Colonic mucosa (tissue), 4 donors: ENCODE measurements around the gene HAGH. TPM values are rescaled to one million over a fixed set of nuclear protein-coding genes. Genes with fewer than 3 reads are reported as not detected.
"Not testable (repeated sequence)": the region's sequence is repeated elsewhere in the genome, so short reads cannot be mapped to it uniquely, and the experiment has no call there.

Source experiments
- DNase-seq: peaks from one replicate; pipeline ENCODE4 v3.0.0-alpha.2; 2020
- H3K27ac ChIP-seq: fragments of 200-600 bp; one replicate; pipeline ENCODE4 v1.8.0; 2021
- H3K27me3 ChIP-seq: fragments of 200-600 bp; one replicate; pipeline ENCODE4 v1.8.0; 2021
- H3K36me3 ChIP-seq: fragments of 200-600 bp; one replicate; pipeline ENCODE4 v1.8.0; 2021
- H3K4me1 ChIP-seq: fragments of 200-600 bp; one replicate; pipeline ENCODE4 v1.8.0; 2021; ENCODE audit warnings: mild to moderate bottlenecking
- H3K4me3 ChIP-seq: fragments of 200-600 bp; one replicate; pipeline ENCODE4 v1.8.0; 2021
- H3K9ac ChIP-seq, 2 donors: one replicate each; pipeline ENCODE4 v1.7.0; 2013; ENCODE audit warnings: control low read depth in 2 of 2, low read depth in 2 of 2, low read length in 2 of 2
- H3K9me3 ChIP-seq: fragments of 200-600 bp; one replicate; pipeline ENCODE4 v1.8.0; 2021
- CTCF ChIP-seq: fragments of 200-600 bp; IDR thresholded peaks from one replicate; pipeline ENCODE4 v1.8.0; 2022; ENCODE audit warnings: antibody characterized with exemption, mild to moderate bottlenecking
- intact Hi-C: fragments of 100-400 bp; cut with DNase I; formaldehyde crosslinking; loops from one replicate; pipeline ENCODE4 v1.14.1; 2022
- total RNA-seq, 2 donors: library from RNA; stranded (reverse); fragmentation: NEBNext Ultra II Directional in 1 of 2; extraction: Animal tissue kit (Norgen Biotek cat#: 25700) in 1 of 2; gene quantifications; one replicate each; pipeline ENCODE4 v1.2.1, GENCODE V29; 2021
- donor health status: healthy.
- donor health status: DM: no; HTN: no; CAD: no.
- donor health status: DM: no; HTN: no; CAD: no.

Gene HAGH
- total RNA-seq, 2 donors from 2014 or later = 61.9 to 64.7 TPM

GRCh38 chr16:1808691-1809090 is 17.9 kb downstream of the HAGH start:
- intact Hi-C loops = loop anchor here (10.0 kb wide), 1 partner anchor 56 kb away; no protein-coding TSS in a partner anchor
- no peak for DNase-seq
- H3K9ac ChIP-seq = no peak overlapping the region
- TF ChIP-seq CTCF = no peak
- H3K36me3 ChIP-seq = no peaks in the 10 kb centered on the region
- no peaks in the 10 kb centered on the region for H3K4me1 ChIP-seq
- H3K27me3 ChIP-seq = no peaks in the 10 kb centered on the region
- H3K4me3 ChIP-seq = no peak overlapping the region
- H3K27ac ChIP-seq = no peak overlapping the region
- no peaks in the 10 kb centered on the region for H3K9me3 ChIP-seq

GRCh38 chr16:1807626-1808025 is 19.0 kb downstream of the HAGH start:
- Histone ChIP-seq H3K4me1 (no peaks in the 10 kb centered on the region), H3K9me3 (no peaks in the 10 kb centered on the region), H3K36me3 (no peaks in the 10 kb centered on the region), H3K9ac (no peak overlapping the region), H3K27me3 (no peaks in the 10 kb centered on the region), H3K27ac (no peak overlapping the region), H3K4me3 (no peak overlapping the region)
- peak; percentile 13 for DNase-seq
- TF ChIP-seq CTCF = no peak
- intact Hi-C loops = loop anchor here (10.0 kb wide), 1 partner anchor 57 kb away; no protein-coding TSS in a partner anchor

GRCh38 chr16:1800701-1801100 is 25.9 kb downstream of the HAGH start:
- no peaks in the 10 kb centered on the region for H3K4me1 ChIP-seq
- H3K9ac ChIP-seq = no peak overlapping the region
- intact Hi-C loops = loop anchor here (10.0 kb wide), 1 partner anchor 64 kb away; no protein-coding TSS in a partner anchor
- no peak overlapping the region for H3K4me3 ChIP-seq
- H3K36me3 ChIP-seq = no peaks in the 10 kb centered on the region
- H3K27me3 ChIP-seq = no peaks in the 10 kb centered on the region
- no peak for TF ChIP-seq CTCF
- H3K27ac ChIP-seq = no peak overlapping the region
- no peaks in the 10 kb centered on the region for H3K9me3 ChIP-seq
- no peak for DNase-seq

- H3K4me3 ChIP-seq, H3K27me3 ChIP-seq, H3K4me1 ChIP-seq, H3K9ac ChIP-seq, intact Hi-C loops, H3K36me3 ChIP-seq, H3K27ac ChIP-seq, H3K9me3 ChIP-seq, DNase-seq: not testable (repeated sequence)
These were observed 27.4 kb downstream of the HAGH start for GRCh38 chr16:1799263-1799662.

- intact Hi-C loops = no loop called here
- no peak overlapping the region for H3K27ac ChIP-seq
- no peak overlapping the region for H3K4me3 ChIP-seq
- no peaks in the 10 kb centered on the region for H3K4me1 ChIP-seq
- no peaks in the 10 kb centered on the region for H3K36me3 ChIP-seq
- no peak overlapping the region for H3K9ac ChIP-seq
- no peak for TF ChIP-seq CTCF
- H3K27me3 ChIP-seq = no peaks in the 10 kb centered on the region
- DNase-seq = no peak
- no peaks in the 10 kb centered on the region for H3K9me3 ChIP-seq
These were observed 31.5 kb downstream of the HAGH start for GRCh38 chr16:1794908-1795666.

- no peaks in the 10 kb centered on the region for H3K36me3 ChIP-seq
- no peak for TF ChIP-seq CTCF
- H3K4me3 ChIP-seq = no peak overlapping the region
- H3K27me3 ChIP-seq = no peaks in the 10 kb centered on the region
- intact Hi-C loops = no loop called here
- H3K27ac ChIP-seq = no peak overlapping the region
- no peaks in the 10 kb centered on the region for H3K4me1 ChIP-seq
- no peak overlapping the region for H3K9ac ChIP-seq
- no peaks in the 10 kb centered on the region for H3K9me3 ChIP-seq
- DNase-seq = peak; percentile 12
These were observed 32.3 kb downstream of the HAGH start for GRCh38 chr16:1794221-1794871.
